Limb (tissue), 2 donors: ENCODE measurements around the gene SLC4A11.

Experiments
- DNase-seq, 2 donors: peaks; one replicate each; pipeline ENCODE4 v3.0.0-alpha.2; 2016; ENCODE audit errors: extremely low spot score in 2 of 2

SLC4A11 gene

GRCh38 chr20:3246682-3247081, 7.7 kb upstream of the SLC4A11 start:
- no peak for DNase-seq

- DNase-seq: no peak
Measured at GRCh38 chr20:3245711-3246110, 6.7 kb upstream of the SLC4A11 start.

GRCh38 chr20:3245156-3245555, 6.2 kb upstream of the SLC4A11 start:
- no peak for DNase-seq

- DNase-seq: no peak
Measured at GRCh38 chr20:3244613-3245012, 5.6 kb upstream of the SLC4A11 start.

GRCh38 chr20:3243718-3244358, 4.8 kb upstream of the SLC4A11 start:
- DNase-seq: no peak

- DNase-seq: no peak
Measured at GRCh38 chr20:3242172-3242692, 3.2 kb upstream of the SLC4A11 start.

- DNase-seq: no peak
Measured at GRCh38 chr20:3240776-3241363, 1.9 kb upstream of the SLC4A11 start.

- no peak for DNase-seq
Measured at GRCh38 chr20:3239867-3240775, 1.1 kb upstream of the SLC4A11 start.

GRCh38 chr20:3238616-3239025, 369 bp downstream of the SLC4A11 start:
- peak in 1 of 2 donors; percentile 54 for DNase-seq

- no peak for DNase-seq
Measured at GRCh38 chr20:3237958-3238615, 903 bp downstream of the SLC4A11 start.

- DNase-seq: no peak
Measured at GRCh38 chr20:3237011-3237957, 1.7 kb downstream of the SLC4A11 start.

GRCh38 chr20:3235666-3236324, 3.2 kb downstream of the SLC4A11 start:
- DNase-seq: no peak

GRCh38 chr20:3233991-3234498, 4.9 kb downstream of the SLC4A11 start:
- DNase-seq: no peak

GRCh38 chr20:3233131-3233990, 5.6 kb downstream of the SLC4A11 start:
- no peak for DNase-seq

GRCh38 chr20:3231889-3232588, 7.0 kb downstream of the SLC4A11 start:
- no peak for DNase-seq

GRCh38 chr20:3231116-3231515, 7.9 kb downstream of the SLC4A11 start:
- no peak for DNase-seq

GRCh38 chr20:3229798-3230197, 9.2 kb downstream of the SLC4A11 start:
- no peak for DNase-seq

GRCh38 chr20:3229158-3229557, 9.8 kb downstream of the SLC4A11 start:
- DNase-seq: no peak
